Astrocyte (in vitro differentiated cells and primary cell): ENCODE results near the gene WIPF3.

ENCODE experiments used
- EZH2 ChIP-seq: IDR thresholded peaks from 2 replicates; pipeline ENCODE4 v1.6.1; 2012; ENCODE audit warnings: mild to moderate bottlenecking, low read length, inconsistent platforms; ENCODE audit not compliant: insufficient read depth
- TF ChIP-seq, protein P1 (sequence below): IDR thresholded peaks from 2 replicates; pipeline ENCODE4 v1.5.1; 2011; ENCODE audit warnings: low read depth, mild to moderate bottlenecking, inconsistent platforms, low read length, moderate library complexity; ENCODE audit not compliant: insufficient read depth

DNA sequence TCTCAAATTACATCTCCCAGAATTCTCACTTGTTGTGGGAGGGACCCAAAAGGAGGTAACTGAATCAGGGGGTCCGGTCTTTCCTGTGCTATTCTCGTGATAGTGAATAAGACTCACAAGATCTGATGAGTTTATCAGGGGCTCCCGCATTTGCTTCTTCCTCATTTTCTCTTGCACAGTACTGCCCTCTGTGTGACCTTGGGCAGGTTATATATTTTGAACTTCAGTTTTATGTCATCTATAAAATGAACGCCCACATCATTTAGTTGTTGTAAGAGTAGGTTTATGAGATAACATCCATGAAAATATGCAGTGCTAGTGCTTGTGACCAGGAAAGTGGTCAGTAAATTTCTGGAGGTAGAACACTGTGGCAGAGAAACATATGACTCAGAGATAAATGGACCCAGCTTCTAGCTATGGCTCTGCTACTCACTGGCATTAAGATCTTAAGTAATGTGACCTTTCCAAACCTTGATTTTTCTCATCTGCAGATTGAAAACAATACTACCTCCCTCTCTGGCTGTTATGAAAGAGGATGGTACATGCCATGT is 139.0 kb downstream of the WIPF3 start:
- TF ChIP-seq EZH2: no peak
- TF ChIP-seq, protein P1, sequence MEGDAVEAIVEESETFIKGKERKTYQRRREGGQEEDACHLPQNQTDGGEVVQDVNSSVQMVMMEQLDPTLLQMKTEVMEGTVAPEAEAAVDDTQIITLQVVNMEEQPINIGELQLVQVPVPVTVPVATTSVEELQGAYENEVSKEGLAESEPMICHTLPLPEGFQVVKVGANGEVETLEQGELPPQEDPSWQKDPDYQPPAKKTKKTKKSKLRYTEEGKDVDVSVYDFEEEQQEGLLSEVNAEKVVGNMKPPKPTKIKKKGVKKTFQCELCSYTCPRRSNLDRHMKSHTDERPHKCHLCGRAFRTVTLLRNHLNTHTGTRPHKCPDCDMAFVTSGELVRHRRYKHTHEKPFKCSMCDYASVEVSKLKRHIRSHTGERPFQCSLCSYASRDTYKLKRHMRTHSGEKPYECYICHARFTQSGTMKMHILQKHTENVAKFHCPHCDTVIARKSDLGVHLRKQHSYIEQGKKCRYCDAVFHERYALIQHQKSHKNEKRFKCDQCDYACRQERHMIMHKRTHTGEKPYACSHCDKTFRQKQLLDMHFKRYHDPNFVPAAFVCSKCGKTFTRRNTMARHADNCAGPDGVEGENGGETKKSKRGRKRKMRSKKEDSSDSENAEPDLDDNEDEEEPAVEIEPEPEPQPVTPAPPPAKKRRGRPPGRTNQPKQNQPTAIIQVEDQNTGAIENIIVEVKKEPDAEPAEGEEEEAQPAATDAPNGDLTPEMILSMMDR: no peak
